D721Med (cell line): ENCODE results near the gene GPR137B.

Experiments used
- DNase-seq: peaks from one replicate; pipeline ENCODE4 v3.0.0; 2011; ENCODE audit warnings: low spot score; ENCODE audit not compliant: insufficient read length
- FAIRE-seq: peaks from 2 replicates; lab custom pipeline; 2011; peaks lifted over from hg19 to GRCh38; lab: Jason Lieb, UNC
- CTCF ChIP-seq: IDR thresholded peaks from 2 replicates; pipeline ENCODE4 v1.5.1; 2012; ENCODE audit warnings: mild to moderate bottlenecking, control low read depth; ENCODE audit not compliant: insufficient read depth; ENCODE audit errors: missing control alignments

The GPR137B gene

GRCh38 chr1:236137285-236137852, 5.0 kb upstream of the GPR137B start:
- DNase-seq, result no peak
- no peak for FAIRE-seq
- no peak for TF ChIP-seq CTCF

GRCh38 chr1:236139495-236139894, 2.8 kb upstream of the GPR137B start:
- DNase-seq, result no peak
- no peak for TF ChIP-seq CTCF
- no peak for FAIRE-seq

- FAIRE-seq (no peak), DNase-seq (no peak)
- TF ChIP-seq CTCF, result no peak
Observed at GRCh38 chr1:236140705-236141446, 1.5 kb upstream of the GPR137B start.

- FAIRE-seq (no peak), DNase-seq (no peak)
- no peak for TF ChIP-seq CTCF
Observed at GRCh38 chr1:236141447-236142252, 689 bp upstream of the GPR137B start.

- DNase-seq (no peak), FAIRE-seq (peak; percentile 81)
- no peak for TF ChIP-seq CTCF
Observed at GRCh38 chr1:236143104-236143948, 987 bp downstream of the GPR137B start.

GRCh38 chr1:236144033-236144432, 1.7 kb downstream of the GPR137B start:
- TF ChIP-seq CTCF, result no peak
- DNase-seq, result no peak
- no peak for FAIRE-seq
